ENCODE data around the gene PCDH9. TPM values are rescaled to one million over a fixed set of nuclear protein-coding genes. Genes with fewer than 3 reads are reported as not detected.

Gene PCDH9
- total and polyA plus RNA-seq, 10 of the 15 experiments (the other 5 are each of a cell fraction or from before 2014, with no cell fraction given), result 0.02 to 2.3 (median 0.05) TPM; not detected in 1

- no peak for ATAC-seq
- Histone ChIP-seq H3K27me3 (replicated peaks in 1 of 2; ENCODE audit: control insufficient read depth in 2 of 2, insufficient read depth in 2 of 2, low read length in 1 of 2) (no peaks in the 10 kb centered on the region), H3K4me1 (ENCODE audit: control insufficient read depth, insufficient read depth, low read length) (no peaks in the 10 kb centered on the region), H4K20me1 (ENCODE audit: control insufficient read depth, insufficient read depth) (no peaks in the 10 kb centered on the region), H3K4me3 (no peak overlapping the region), H3K36me3 (ENCODE audit: control insufficient read depth in 2 of 2, insufficient read depth in 2 of 2, low read length in 1 of 2) (no peaks in the 10 kb centered on the region), H3K27ac (ENCODE audit: control insufficient read depth, insufficient read depth) (no peak overlapping the region), H3K4me2 (ENCODE audit: control insufficient read depth, insufficient read depth) (no peak overlapping the region), H3K9ac (ENCODE audit: control insufficient read depth, insufficient read depth, low read length) (no peak overlapping the region), H2AFZ (ENCODE audit: control insufficient read depth, low read depth, low read length) (no peak overlapping the region), H3K79me2 (ENCODE audit: control insufficient read depth, insufficient read depth, low read length) (no peaks in the 10 kb centered on the region), H3K9me3 (replicated peaks; ENCODE audit: control insufficient read depth, insufficient read depth, low read length) (no peaks in the 10 kb centered on the region)
- no peak for FAIRE-seq
- in situ Hi-C loops (cut with MboI) (no loop called here), intact Hi-C loops (cut with micrococcal nuclease; ENCODE audit: unreplicated experiment) (no loop called here)
- CTCF ChIA-PET, result interaction anchor here (1.5 to 1.6 kb wide), 2 partner anchors 611 to 625 kb away, joined by 3 to 5 read pairs; no protein-coding TSS in a partner anchor
- POLR2A ChIA-PET, result no interaction called here
- whole genome bisulfite sequencing (ENCODE audit: insufficient coverage, insufficient replicate concordance, low lambda C conversion rate, missing lambda C conversion rate), result 42% methylated on average over 6 of the region's 6 CpGs
- RAD21 ChIA-PET (ENCODE audit: unreplicated experiment), result no interaction called here
- SMC1A ChIA-PET (ENCODE audit: uncharacterized antibody, unreplicated experiment), result no interaction called here
- BruUV-seq (replicated peaks), result no TSS peak
- DNase-seq (ENCODE audit: low read depth, low spot score), result no peak
- no peak for TF ChIP-seq SUZ12 (IDR thresholded peaks at IDR 0.05; ENCODE audit: unreplicated experiment)
- no peak for TF ChIP-seq TCF3 (IDR thresholded peaks at IDR 0.05; ENCODE audit: borderline replicate concordance, insufficient read depth, low read depth, low read length)
- no peak for TF ChIP-seq SMAD5 (IDR thresholded peaks at IDR 0.05; ENCODE audit: low read depth)
- TF ChIP-seq ATF7 (IDR thresholded peaks at IDR 0.05; ENCODE audit: low read depth), result no peak
- TF ChIP-seq SIX5 (IDR thresholded peaks at IDR 0.05; ENCODE audit: low read depth, low read length, severe bottlenecking), result no peak
- no peak for TF ChIP-seq USF1 (IDR thresholded peaks at IDR 0.05; ENCODE audit: borderline replicate concordance, extremely low read length, insufficient read depth, low read depth, low read length)
- TF ChIP-seq HDAC2 (IDR thresholded peaks at IDR 0.05), result no peak
- no peak for TF ChIP-seq TAF1 (IDR thresholded peaks at IDR 0.05; ENCODE audit: borderline replicate concordance, low read depth, low read length)
- no peak for TF ChIP-seq SREBF1 (IDR thresholded peaks at IDR 0.05; ENCODE audit: low read length)
- TF ChIP-seq SRF (IDR thresholded peaks at IDR 0.05; ENCODE audit: low read depth in 2 of 2, low read length in 2 of 2), result no peak
- no peak for TF ChIP-seq RB1 (IDR thresholded peaks at IDR 0.05; ENCODE audit: borderline replicate concordance)
- TF ChIP-seq E2F4 (IDR thresholded peaks at IDR 0.05; ENCODE audit: low read depth, low read length), result no peak
- TF ChIP-seq CHD4 (IDR thresholded peaks at IDR 0.05), result no peak
- no peak for TF ChIP-seq CUX1 (IDR thresholded peaks at IDR 0.05; ENCODE audit: insufficient replicate concordance, low read depth, low read length)
- TF ChIP-seq, protein P1, sequence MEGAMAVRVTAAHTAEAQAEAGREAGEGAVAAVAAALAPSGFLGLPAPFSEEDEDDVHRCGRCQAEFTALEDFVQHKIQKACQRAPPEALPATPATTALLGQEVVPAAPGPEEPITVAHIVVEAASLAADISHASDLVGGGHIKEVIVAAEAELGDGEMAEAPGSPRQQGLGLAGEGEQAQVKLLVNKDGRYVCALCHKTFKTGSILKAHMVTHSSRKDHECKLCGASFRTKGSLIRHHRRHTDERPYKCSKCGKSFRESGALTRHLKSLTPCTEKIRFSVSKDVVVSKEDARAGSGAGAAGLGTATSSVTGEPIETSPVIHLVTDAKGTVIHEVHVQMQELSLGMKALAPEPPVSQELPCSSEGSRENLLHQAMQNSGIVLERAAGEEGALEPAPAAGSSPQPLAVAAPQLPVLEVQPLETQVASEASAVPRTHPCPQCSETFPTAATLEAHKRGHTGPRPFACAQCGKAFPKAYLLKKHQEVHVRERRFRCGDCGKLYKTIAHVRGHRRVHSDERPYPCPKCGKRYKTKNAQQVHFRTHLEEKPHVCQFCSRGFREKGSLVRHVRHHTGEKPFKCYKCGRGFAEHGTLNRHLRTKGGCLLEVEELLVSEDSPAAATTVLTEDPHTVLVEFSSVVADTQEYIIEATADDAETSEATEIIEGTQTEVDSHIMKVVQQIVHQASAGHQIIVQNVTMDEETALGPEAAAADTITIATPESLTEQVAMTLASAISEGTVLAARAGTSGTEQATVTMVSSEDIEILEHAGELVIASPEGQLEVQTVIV (IDR thresholded peaks at IDR 0.05; ENCODE audit: borderline replicate concordance, partially characterized antibody), result no peak
Measured at GRCh38 chr13:66612983-66613382, 617.2 kb downstream of the PCDH9 start.
